PC-3 (cell line): ENCODE measurements around the gene SYCN. TPM values are rescaled to one million over a fixed set of nuclear protein-coding genes. Genes with fewer than 3 reads are reported as not detected.

Source experiments
- ATAC-seq: fragments of 200-7000 bp; cut with Tn5 transposase; 2 replicates; pipeline ENCODE4 v1.9.1; 2020; ENCODE audit warnings: mild to moderate bottlenecking, moderate library complexity
- BruUV-seq: library from RNA; stranded (reverse); fragments of 400-500 nt; replicated peaks from 2 replicates; lab custom pipeline; 2021; lab: Mats Ljungman, UMichigan
- CTCF ChIA-PET: fragments of 300-600 bp; sonication (Branson Sonifier 250); formaldehyde crosslinking; loops from one replicate; lab custom pipeline; 2022; ENCODE audit warnings: antibody characterized with exemption; lab: Charles Lee
- POLR2A ChIA-PET: fragments of 300-600 bp; sonication (Branson Sonifier 250); formaldehyde crosslinking; loops from one replicate; lab custom pipeline; 2022; ENCODE audit warnings: antibody characterized with exemption; ENCODE audit not compliant: unreplicated experiment; lab: Charles Lee
- DNase-seq: peaks from one replicate; pipeline ENCODE4 v3.0.0-alpha.2; 2015
- H2AFZ ChIP-seq: fragments of 300-600 bp; sonication (generic); 2 replicates; pipeline ENCODE4 v1.6.0; 2016; ENCODE audit warnings: antibody characterized with exemption, low read length
- H3F3A ChIP-seq: fragments of 300-600 bp; sonication (generic); one replicate; pipeline ENCODE4 v1.6.0; 2017; ENCODE audit warnings: antibody characterized with exemption, low read length, control low read depth, mild to moderate bottlenecking; ENCODE audit not compliant: unreplicated experiment
- H3K27ac ChIP-seq: fragments of 300-600 bp; sonication (generic); 2 replicates; pipeline ENCODE4 v1.5.1; 2016; ENCODE audit warnings: mild to moderate bottlenecking, low read length
- H3K27me3 ChIP-seq: fragments of 300-600 bp; sonication (generic); 2 replicates; pipeline ENCODE4 v1.6.1; 2016; ENCODE audit warnings: low read length, mixed read lengths
- H3K36me3 ChIP-seq: fragments of 300-600 bp; sonication (generic); 2 replicates; pipeline ENCODE4 v1.6.1; 2016; ENCODE audit warnings: low read depth, mixed run types, low read length, mixed read lengths
- H3K4me1 ChIP-seq: fragments of 300-600 bp; sonication (generic); 2 replicates; pipeline ENCODE4 v1.5.1; 2016; ENCODE audit warnings: low read length; ENCODE audit not compliant: insufficient read depth
- H3K4me2 ChIP-seq: fragments of 300-600 bp; sonication (generic); 2 replicates; pipeline ENCODE4 v1.6.0; 2016; ENCODE audit warnings: low read length
- H3K4me3 ChIP-seq: fragments of 300-600 bp; sonication (generic); 2 replicates; pipeline ENCODE4 v1.5.1; 2016; ENCODE audit warnings: mild to moderate bottlenecking, low read length, mixed read lengths
- H3K79me2 ChIP-seq: fragments of 300-600 bp; sonication (generic); 2 replicates; pipeline ENCODE4 v1.6.1; 2017; ENCODE audit warnings: low read length, mixed read lengths
- H3K9ac ChIP-seq: fragments of 300-600 bp; sonication (generic); 2 replicates; pipeline ENCODE4 v1.6.0; 2016; ENCODE audit warnings: mild to moderate bottlenecking, low read length
- H3K9me2 ChIP-seq: fragments of 300-600 bp; sonication (generic); replicated peaks from 2 replicates; pipeline ENCODE4 v1.6.1; 2016; ENCODE audit warnings: mixed run types, low read length, mixed read lengths
- H3K9me3 ChIP-seq: fragments of 300-600 bp; sonication (generic); 2 replicates; pipeline ENCODE4 v1.6.1; 2016; ENCODE audit warnings: low read length, mixed read lengths
- H4K20me1 ChIP-seq: fragments of 300-600 bp; sonication (generic); 2 replicates; pipeline ENCODE4 v1.6.1; 2016; ENCODE audit warnings: low read length, mixed read lengths
- EZH2 ChIP-seq: fragments of 300-600 bp; sonication (generic); IDR thresholded peaks from one replicate; pipeline ENCODE4 v1.6.1; 2017; ENCODE audit warnings: antibody characterized with exemption, mild to moderate bottlenecking, low read length; ENCODE audit not compliant: unreplicated experiment
- EZH2phosphoT487 ChIP-seq: fragments of 300-600 bp; sonication (generic); IDR thresholded peaks from 2 replicates; pipeline ENCODE4 v1.6.1; 2018; ENCODE audit warnings: mild to moderate bottlenecking, antibody characterized with exemption, low read length, borderline replicate concordance
- intact Hi-C: fragments of 100-400 bp; cut with micrococcal nuclease; formaldehyde crosslinking; loops from 2 replicates; pipeline ENCODE4 v1.9.0; 2023
- total RNA-seq: library from RNA; depleted of rRNA; stranded (reverse); fragments of >200 nt; gene quantifications from 2 replicates; pipeline ENCODE4 v1.2.3, GENCODE V29; 2014
- TF ChIP-seq, protein P1 (sequence below): fragments of 300-600 bp; sonication (generic); conservative IDR thresholded peaks from 2 replicates; pipeline ENCODE4 v1.5.1; 2017; ENCODE audit warnings: antibody characterized with exemption, low read depth, mild to moderate bottlenecking, low read length

Gene SYCN
- total RNA-seq, 1 experiment from 2014 or later = not detected

DNA sequence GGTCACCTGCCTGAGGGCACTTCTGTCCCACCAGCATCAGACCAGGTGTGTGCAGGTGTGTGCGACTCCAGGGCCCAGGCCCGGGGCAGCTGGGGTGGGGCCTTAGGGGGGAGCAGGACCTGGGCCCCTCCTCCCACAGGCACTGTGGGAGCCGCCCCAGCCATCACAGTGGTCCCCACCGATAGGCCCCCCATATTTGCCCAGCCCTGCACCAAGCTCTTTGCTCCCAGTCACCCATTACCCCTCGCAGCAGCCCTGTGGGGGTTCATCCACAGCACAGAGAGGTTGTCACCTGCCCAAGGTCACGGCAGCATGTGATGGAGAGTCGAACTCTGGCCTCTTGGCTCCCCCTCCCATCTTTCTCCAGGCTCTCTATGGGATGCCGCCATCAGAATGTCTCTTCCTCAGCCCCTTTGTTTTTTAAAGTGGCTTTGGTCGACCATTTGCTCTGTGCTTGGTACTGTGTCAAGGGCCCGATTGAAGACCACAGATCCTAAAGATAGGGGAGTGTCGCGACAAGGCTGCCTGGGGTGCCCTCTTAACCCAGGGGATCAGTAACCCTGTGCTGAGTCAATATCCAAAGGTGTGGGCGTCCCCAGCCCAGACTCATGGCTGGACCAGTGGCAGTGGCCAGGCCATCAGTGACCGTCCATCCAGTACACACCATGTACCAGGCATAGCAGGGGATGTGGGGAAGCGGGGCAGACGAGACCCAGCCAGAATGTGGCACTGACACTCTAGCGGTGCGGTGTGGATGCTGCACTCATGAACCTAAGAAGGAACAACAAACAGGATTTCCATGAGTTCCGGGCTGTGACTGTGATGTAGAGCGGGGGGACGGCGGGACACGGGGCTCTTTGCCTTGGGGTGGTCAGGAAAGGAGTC lies 35.6 kb downstream of the SYCN start:
- Histone ChIP-seq H3K27ac (no peak overlapping the region), H3K36me3 (no peaks in the 10 kb centered on the region), H2AFZ (no peak overlapping the region), H3K4me2 (no peak overlapping the region), H3K27me3 (no peaks in the 10 kb centered on the region), H3K79me2 (peaks cover 16% of the 10 kb centered on the region; the same call in 1 of the 2 replicates), H3K9me2 (no peaks in the 10 kb centered on the region), H3K9ac (no peak overlapping the region), H3K9me3 (no peaks in the 10 kb centered on the region), H4K20me1 (no peaks in the 10 kb centered on the region; the same call in 1 of the 2 replicates), H3F3A (no peaks in the 10 kb centered on the region), H3K4me3 (no peak overlapping the region), H3K4me1 (peaks cover 16% of the 10 kb centered on the region)
- POLR2A ChIA-PET = no interaction called here
- TF ChIP-seq EZH2phosphoT487 (no peak), EZH2 (no peak)
- TF ChIP-seq, protein P1, sequence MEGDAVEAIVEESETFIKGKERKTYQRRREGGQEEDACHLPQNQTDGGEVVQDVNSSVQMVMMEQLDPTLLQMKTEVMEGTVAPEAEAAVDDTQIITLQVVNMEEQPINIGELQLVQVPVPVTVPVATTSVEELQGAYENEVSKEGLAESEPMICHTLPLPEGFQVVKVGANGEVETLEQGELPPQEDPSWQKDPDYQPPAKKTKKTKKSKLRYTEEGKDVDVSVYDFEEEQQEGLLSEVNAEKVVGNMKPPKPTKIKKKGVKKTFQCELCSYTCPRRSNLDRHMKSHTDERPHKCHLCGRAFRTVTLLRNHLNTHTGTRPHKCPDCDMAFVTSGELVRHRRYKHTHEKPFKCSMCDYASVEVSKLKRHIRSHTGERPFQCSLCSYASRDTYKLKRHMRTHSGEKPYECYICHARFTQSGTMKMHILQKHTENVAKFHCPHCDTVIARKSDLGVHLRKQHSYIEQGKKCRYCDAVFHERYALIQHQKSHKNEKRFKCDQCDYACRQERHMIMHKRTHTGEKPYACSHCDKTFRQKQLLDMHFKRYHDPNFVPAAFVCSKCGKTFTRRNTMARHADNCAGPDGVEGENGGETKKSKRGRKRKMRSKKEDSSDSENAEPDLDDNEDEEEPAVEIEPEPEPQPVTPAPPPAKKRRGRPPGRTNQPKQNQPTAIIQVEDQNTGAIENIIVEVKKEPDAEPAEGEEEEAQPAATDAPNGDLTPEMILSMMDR = no peak
- CTCF ChIA-PET = no interaction called here
- intact Hi-C loops = no loop called here
- no TSS peak for BruUV-seq
- ATAC-seq (no peak), DNase-seq (no peak)

DNA sequence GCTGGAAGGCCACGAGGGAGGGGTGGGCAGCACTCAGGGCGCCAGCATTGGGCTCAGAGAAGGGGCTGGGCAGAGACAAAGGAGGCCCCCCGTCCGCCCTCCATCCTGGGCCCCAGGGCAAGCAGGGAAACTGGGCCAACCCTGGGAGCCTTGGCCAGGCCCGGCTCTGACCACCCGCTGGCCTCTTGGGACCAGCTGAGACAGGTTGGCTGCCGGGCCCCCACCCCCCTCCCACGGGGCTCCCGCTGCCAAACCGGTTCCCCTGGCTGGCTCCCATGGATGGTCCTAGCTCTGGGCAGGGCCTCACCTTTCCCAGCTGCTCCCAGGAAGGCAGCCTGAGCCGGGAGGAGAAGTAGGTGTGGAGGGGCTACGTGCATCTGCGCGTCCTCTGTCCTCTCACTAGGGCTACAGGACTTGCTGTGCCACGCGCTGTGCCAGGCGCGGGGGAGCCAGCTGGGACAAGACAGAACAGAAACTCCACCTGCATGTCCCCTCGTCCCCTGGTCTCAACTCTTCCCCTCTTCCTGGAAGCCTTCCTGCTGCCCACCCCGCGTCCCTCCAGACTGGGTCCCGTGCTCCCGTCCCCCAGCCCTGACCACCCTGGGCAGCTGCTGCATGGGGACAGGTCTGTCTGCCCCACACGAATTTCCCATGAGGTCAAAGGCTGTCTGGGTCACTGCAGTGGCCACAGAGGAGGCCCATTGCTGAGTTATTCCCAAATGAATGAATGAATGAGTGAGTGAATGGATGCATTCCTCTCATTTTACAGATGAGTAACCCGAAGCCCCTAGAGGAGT lies 36.4 kb downstream of the SYCN start:
- peak overlapping the region; percentile 44 for H3K27ac ChIP-seq
- no peaks in the 10 kb centered on the region for H3K36me3 ChIP-seq
- H3F3A ChIP-seq = no peaks in the 10 kb centered on the region
- H3K79me2 ChIP-seq = peaks cover 24% of the 10 kb centered on the region
- CTCF ChIA-PET = no interaction called here
- POLR2A ChIA-PET = no interaction called here
- ATAC-seq (peak; percentile 54), DNase-seq (peak; percentile 60)
- H3K9me3 ChIP-seq = no peaks in the 10 kb centered on the region
- no peak overlapping the region for H2AFZ ChIP-seq
- H3K4me1 ChIP-seq = peaks cover 16% of the 10 kb centered on the region
- H3K27me3 ChIP-seq = no peaks in the 10 kb centered on the region
- H3K9ac ChIP-seq = no peak overlapping the region
- H3K9me2 ChIP-seq = no peaks in the 10 kb centered on the region
- no peak overlapping the region for H3K4me3 ChIP-seq
- no TSS peak for BruUV-seq
- peak overlapping the region; percentile 61 for H3K4me2 ChIP-seq
- intact Hi-C loops = no loop called here
- H4K20me1 ChIP-seq = no peaks in the 10 kb centered on the region; the same call in 1 of the 2 replicates
- TF ChIP-seq EZH2phosphoT487 (no peak), EZH2 (no peak)
- TF ChIP-seq, protein P1 = no peak
